AG04450 (cell line): ENCODE data around the gene GPX3. TPM values are rescaled to one million over a fixed set of nuclear protein-coding genes. Genes with fewer than 3 reads are reported as not detected.

Source experiments
- CTCF ChIA-PET: fragments of 300-600, 350-600 bp; formaldehyde crosslinking; extraction: SDS; loops from one replicate; lab custom pipeline; 2022; ENCODE audit warnings: antibody characterized with exemption, inconsistent platforms; lab: Charles Lee
- POLR2A ChIA-PET: fragments of 350-600 bp; formaldehyde crosslinking; extraction: SDS; loops from one replicate; lab custom pipeline; 2021; ENCODE audit warnings: antibody characterized with exemption, inconsistent platforms; lab: Yijun Ruan, JAX
- DNase-seq: peaks from one replicate; pipeline ENCODE4 v3.0.0-alpha.2; 2011; ENCODE audit warnings: low read depth, low spot score
- H3K27ac ChIP-seq: one replicate; pipeline ENCODE4 v1.5.1; 2012; ENCODE audit warnings: low read depth, low read length, control low read depth
- H3K27me3 ChIP-seq: one replicate; pipeline ENCODE4 v1.6.0; 2012; ENCODE audit warnings: low read length; ENCODE audit not compliant: control insufficient read depth, insufficient read depth
- H3K4me3 ChIP-seq: 2 replicates; pipeline ENCODE4 v1.5.1; 2011; ENCODE audit warnings: mild to moderate bottlenecking, low read depth, low read length, control low read depth
- H3K9me3 ChIP-seq: 2 replicates; pipeline ENCODE4 v1.5.1; 2012; ENCODE audit warnings: low read length; ENCODE audit not compliant: control insufficient read depth, insufficient read depth
- CTCF ChIP-seq: IDR thresholded peaks from 2 replicates; pipeline ENCODE4 v1.5.1; 2011; ENCODE audit warnings: low read depth, low read length, control low read depth, inconsistent platforms
- polyA plus RNA-seq: library from polyadenylated mRNA; depleted of rRNA; stranded (reverse); fragments of >200 nt; gene quantifications from 2 replicates; pipeline ENCODE4 v1.2.3, GENCODE V29; 2011

The GPX3 gene
- polyA plus RNA-seq, 1 experiment, result 3.7 TPM

DNA sequence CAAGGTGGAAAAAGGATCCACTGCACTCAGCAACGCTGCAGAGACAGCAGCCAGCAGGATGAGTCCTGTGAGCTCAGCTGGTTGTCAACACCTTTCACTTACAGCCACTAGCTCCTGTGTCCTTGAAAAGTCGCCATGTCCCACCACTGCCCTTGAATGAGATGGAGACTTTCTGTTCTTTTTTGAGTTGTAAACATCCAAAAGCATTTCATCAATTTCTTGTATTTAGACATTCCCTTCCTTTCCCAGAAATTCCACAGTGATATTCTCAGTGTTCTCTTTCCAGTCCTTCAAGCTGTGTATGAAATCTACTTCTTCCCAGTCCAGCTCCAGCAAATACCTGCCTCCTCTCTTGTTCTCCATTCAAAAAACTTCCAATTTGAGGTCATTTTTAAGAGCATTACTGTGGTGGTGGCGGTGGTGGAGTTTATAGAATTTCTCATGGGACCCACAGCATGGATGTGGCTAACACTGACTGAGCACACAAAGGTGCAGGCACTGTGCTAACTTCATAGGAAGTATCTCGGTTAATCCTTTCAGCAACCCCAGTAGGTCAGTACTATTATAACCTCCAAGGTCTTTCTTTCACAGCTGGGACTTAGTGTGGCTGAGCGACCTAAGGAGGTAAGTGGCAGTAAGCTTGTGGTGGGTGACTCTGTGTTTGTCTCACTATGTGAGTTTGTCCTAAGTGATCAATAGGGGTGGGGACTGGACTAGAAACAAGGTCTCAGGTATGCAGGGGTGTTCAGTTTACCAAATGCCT lies 15.0 kb upstream of the GPX3 start:
- Histone ChIP-seq H3K9me3 (no peaks in the 10 kb centered on the region), H3K27me3 (peaks cover 9% of the 10 kb centered on the region), H3K27ac (peak overlapping the region; percentile 31), H3K4me3 (no peak overlapping the region)
- no peak for TF ChIP-seq CTCF
- DNase-seq, result no peak
- ChIA-PET POLR2A (no interaction called here), CTCF (interaction anchor here (0.8 to 9.2 kb wide), 8 partner anchors 12 to 647 kb away, joined by 3 to 229 read pairs (median 3); partner anchors contain the start of gene GPX3)

DNA sequence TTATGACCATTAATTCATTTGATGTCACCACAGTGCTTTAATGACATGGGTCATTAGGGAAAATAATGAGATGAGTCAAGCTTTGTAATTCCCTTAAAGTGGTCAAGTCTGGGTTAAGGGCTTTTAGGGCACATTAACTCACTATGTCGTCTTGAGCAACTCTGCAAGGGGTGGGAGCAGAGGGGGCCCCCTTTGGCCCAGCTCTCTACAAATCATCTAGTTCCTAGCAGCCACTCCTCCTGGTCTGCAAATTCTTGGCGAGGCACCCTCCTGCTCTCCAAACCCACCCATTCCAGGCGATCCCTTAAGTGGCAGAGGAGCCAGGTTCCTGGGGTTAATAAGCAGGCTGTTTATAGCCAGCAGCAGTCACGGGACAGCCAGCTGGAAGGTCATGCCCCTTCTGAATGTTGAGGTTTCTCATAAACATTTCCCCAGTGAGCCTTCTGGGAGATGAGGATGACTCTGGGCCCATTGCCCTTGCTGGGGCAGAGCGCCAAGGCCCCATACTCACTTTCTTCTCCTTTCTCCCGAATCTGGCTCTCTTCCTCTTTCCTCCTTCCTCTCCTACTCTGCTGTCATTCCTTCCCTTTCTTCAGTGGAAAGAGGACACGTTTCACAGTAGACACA lies 14.3 kb upstream of the GPX3 start:
- CTCF ChIA-PET, result interaction anchor here (0.8 to 9.2 kb wide), 6 partner anchors 11 to 646 kb away, joined by 3 to 229 read pairs (median 62); partner anchors contain the start of gene GPX3
- no peaks in the 10 kb centered on the region for H3K9me3 ChIP-seq
- H3K4me3 ChIP-seq, result no peak overlapping the region
- H3K27ac ChIP-seq, result no peak overlapping the region
- H3K27me3 ChIP-seq, result peaks cover 9% of the 10 kb centered on the region
- no peak for TF ChIP-seq CTCF
- peak; percentile 30 for DNase-seq
- POLR2A ChIA-PET, result no interaction called here

DNA sequence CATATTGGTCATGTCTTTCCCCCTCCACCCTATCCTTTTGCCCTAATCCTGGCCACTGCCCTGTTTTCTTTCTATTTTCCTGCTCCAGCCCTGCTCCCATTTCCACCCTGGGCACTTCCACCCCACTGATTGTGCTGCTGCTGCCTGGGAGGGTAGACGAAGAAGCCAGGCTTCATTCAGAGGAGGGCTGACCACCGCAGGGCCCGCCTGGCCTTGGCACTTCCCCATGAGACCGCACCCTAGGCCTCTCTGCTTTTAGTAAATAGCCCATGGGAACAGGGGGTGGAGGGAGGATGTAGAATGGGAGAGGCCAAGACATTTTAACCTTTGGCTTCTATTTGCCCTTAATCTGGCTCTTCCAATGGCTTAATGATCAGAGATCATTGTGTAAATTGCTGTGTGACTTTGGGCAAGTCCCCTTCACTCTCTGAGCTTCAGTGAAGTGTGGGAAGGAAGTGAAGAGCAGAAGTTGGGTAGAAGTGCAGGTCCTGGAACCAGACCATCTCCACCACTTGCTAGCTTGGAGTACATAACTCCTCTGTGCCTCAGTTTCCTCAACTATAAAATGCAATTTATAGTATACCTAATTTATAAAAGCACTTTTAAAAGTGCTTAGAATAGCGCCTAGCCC lies 13.6 kb upstream of the GPX3 start:
- CTCF ChIA-PET, result interaction anchor here (1.2 to 9.2 kb wide), 2 partner anchors 108 to 158 kb away, joined by 3 to 229 read pairs; no protein-coding TSS in a partner anchor
- Histone ChIP-seq H3K27me3 (peaks cover 9% of the 10 kb centered on the region), H3K9me3 (no peaks in the 10 kb centered on the region), H3K4me3 (no peak overlapping the region), H3K27ac (no peak overlapping the region)
- TF ChIP-seq CTCF, result no peak
- POLR2A ChIA-PET, result no interaction called here
- DNase-seq, result no peak

DNA sequence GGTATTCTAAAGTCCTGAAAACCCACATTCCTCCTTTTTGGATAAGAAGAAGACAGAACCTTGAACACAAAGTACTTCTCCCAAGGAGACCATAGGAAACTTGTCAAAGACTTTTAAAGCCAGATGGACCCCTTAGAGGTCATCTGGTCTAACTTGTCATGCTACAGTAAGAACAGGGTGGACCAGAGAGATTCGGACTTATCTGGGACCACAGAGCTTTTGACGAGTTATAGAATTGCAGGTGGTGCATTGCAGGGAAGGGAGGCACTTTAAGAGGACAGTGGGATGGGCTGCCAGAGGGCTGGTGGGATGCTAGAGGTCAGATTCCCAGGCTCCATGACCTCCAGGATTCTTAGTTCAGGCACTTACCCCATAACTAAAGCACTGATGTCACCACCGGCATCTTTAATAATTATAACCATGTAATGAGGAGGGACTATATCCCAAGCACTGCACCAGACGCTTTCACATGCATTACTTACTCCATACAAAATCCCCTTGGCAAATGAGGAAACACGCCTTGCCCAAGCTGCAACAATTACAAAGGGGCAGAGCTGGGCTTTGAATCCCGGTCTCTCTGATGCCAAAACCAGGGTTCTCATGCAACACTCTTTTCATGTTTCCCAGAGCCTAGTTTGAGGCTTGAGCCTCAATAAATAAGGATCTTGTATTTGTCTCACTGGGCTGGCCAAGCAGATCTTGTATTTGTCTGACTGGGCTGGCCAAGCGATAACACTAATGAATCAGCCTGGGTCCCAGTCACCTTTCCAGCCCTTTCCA lies 12.8 kb upstream of the GPX3 start:
- H3K27ac ChIP-seq, result no peak overlapping the region
- H3K4me3 ChIP-seq, result no peak overlapping the region
- no peaks in the 10 kb centered on the region for H3K9me3 ChIP-seq
- ChIA-PET CTCF (interaction anchor here (1.2 to 9.2 kb wide), 2 partner anchors 108 to 157 kb away, joined by 3 to 229 read pairs; no protein-coding TSS in a partner anchor), POLR2A (no interaction called here)
- no peak for DNase-seq
- no peak for TF ChIP-seq CTCF
- peaks cover 9% of the 10 kb centered on the region for H3K27me3 ChIP-seq
